Measurements from ENCODE around the gene FFAR1. TPM values are rescaled to one million over a fixed set of nuclear protein-coding genes. Genes with fewer than 3 reads are reported as not detected.

Gene FFAR1, protein sequence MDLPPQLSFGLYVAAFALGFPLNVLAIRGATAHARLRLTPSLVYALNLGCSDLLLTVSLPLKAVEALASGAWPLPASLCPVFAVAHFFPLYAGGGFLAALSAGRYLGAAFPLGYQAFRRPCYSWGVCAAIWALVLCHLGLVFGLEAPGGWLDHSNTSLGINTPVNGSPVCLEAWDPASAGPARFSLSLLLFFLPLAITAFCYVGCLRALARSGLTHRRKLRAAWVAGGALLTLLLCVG (N-terminal part only)
- total RNA-seq = under 1 TPM in 1 of 6 donors, not detected in 5; 0.17 TPM

DNA sequence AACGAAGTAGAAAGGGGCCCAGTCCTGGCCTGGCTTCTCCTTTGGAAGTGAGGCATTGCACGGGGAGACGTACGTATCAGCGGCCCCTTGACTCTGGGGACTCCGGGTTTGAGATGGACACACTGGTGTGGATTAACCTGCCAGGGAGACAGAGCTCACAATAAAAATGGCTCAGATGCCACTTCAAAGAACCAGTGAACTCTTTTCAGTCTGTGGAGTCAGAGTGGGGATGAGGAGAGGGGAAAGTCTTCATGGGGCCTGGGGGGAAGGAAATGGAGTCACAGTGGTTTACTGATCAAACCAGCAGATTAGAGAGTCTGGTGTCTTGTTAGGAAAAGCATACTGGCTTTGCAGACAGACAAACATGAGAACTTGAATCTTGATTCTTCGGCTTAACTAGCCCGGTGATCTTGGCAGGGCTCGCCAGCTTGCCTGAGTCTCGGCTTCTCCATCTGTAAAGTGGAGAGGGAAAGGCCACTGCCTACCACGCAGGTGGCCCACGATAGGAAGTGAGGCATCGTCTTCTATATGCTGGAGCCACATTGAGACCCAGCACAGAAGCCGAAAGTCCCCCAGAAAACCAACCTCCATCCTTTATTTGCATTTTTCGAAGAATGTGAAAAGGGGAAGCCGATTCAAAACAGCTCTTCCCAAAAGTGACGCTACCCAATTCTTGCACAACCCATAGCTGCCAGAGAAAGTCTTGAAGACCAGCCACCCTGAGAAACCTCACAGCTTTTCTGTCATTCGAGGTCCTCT lies at the start of gene FFAR1:
FFAR1 (plus strand) TSS at position 732 of the 759 bp plus-strand sequence. CDS start 3,650 bp downstream, outside the sequence.
- Histone ChIP-seq H3K4me3 (no peak within 1 kb of the TSS), H3K9me3 (no peaks in the 10 kb centered on the region), H3K4me1 (peaks cover 0 to 18% (median 11%) of the 10 kb centered on the region in 4 donors), H3K27me3 (no peaks in the 10 kb centered on the region), H3K36me3 (no peaks in the 10 kb centered on the region), H3K27ac (peak within 1 kb of the TSS; percentile 55 to 63 (median 60))
- ATAC-seq (ENCODE audit: low FRiP score in 2 of 2) (peak in 1 of 2 donors; percentile 44), DNase-seq (peak in 1 of 2 donors; percentile 48)
- WGBS, 2 donors = 46 to 54% methylated on average over 18 of the region's 18 CpGs
- TF ChIP-seq POLR2AphosphoS5 (IDR thresholded peaks at IDR 0.05) (no peak), POLR2A (IDR thresholded peaks at IDR 0.05) (no peak), EP300 (IDR thresholded peaks at IDR 0.05) (no peak)
- TF ChIP-seq, protein P1, sequence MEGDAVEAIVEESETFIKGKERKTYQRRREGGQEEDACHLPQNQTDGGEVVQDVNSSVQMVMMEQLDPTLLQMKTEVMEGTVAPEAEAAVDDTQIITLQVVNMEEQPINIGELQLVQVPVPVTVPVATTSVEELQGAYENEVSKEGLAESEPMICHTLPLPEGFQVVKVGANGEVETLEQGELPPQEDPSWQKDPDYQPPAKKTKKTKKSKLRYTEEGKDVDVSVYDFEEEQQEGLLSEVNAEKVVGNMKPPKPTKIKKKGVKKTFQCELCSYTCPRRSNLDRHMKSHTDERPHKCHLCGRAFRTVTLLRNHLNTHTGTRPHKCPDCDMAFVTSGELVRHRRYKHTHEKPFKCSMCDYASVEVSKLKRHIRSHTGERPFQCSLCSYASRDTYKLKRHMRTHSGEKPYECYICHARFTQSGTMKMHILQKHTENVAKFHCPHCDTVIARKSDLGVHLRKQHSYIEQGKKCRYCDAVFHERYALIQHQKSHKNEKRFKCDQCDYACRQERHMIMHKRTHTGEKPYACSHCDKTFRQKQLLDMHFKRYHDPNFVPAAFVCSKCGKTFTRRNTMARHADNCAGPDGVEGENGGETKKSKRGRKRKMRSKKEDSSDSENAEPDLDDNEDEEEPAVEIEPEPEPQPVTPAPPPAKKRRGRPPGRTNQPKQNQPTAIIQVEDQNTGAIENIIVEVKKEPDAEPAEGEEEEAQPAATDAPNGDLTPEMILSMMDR (IDR thresholded peaks at IDR 0.05) = no peak

GRCh38 chr19:35297922-35298321 lies 49.8 kb upstream of the FFAR1 start:
- TF ChIP-seq EP300 (IDR thresholded peaks at IDR 0.05) (no peak), POLR2AphosphoS5 (IDR thresholded peaks at IDR 0.05) (no peak), POLR2A (IDR thresholded peaks at IDR 0.05) (no peak)
- TF ChIP-seq, protein P1 (IDR thresholded peaks at IDR 0.05) = no peak
- H3K27me3 ChIP-seq = no peaks in the 10 kb centered on the region
- H3K4me3 ChIP-seq = no peak overlapping the region
- ATAC-seq (ENCODE audit: low FRiP score in 2 of 2) = no peak
- H3K4me1 ChIP-seq = peaks cover 0 to 3% (median 0%) of the 10 kb centered on the region in 4 donors
- no peaks in the 10 kb centered on the region for H3K36me3 ChIP-seq
- WGBS, 2 donors = 88 to 98% methylated on average over 2 of the region's 2 CpGs
- no peaks in the 10 kb centered on the region for H3K9me3 ChIP-seq
- no peak for DNase-seq
- H3K27ac ChIP-seq = no peak overlapping the region

DNA sequence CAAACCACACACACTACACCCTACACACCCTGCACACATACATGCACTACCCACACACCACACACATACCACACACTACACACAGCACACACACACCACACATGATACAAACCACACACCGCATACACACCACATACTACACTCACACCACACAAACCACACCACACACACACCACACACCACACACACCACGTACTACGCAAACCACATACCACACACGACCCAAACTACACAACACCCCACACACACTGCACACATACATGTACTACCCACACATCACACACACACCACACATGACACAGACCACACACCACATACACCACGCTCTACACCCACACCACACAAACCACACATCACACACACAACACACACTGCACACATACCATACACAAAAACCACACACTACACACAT lies 49.1 kb upstream of the FFAR1 start:
- WGBS, 2 donors = 97 to 98% methylated on average over 5 of the region's 5 CpGs

DNA sequence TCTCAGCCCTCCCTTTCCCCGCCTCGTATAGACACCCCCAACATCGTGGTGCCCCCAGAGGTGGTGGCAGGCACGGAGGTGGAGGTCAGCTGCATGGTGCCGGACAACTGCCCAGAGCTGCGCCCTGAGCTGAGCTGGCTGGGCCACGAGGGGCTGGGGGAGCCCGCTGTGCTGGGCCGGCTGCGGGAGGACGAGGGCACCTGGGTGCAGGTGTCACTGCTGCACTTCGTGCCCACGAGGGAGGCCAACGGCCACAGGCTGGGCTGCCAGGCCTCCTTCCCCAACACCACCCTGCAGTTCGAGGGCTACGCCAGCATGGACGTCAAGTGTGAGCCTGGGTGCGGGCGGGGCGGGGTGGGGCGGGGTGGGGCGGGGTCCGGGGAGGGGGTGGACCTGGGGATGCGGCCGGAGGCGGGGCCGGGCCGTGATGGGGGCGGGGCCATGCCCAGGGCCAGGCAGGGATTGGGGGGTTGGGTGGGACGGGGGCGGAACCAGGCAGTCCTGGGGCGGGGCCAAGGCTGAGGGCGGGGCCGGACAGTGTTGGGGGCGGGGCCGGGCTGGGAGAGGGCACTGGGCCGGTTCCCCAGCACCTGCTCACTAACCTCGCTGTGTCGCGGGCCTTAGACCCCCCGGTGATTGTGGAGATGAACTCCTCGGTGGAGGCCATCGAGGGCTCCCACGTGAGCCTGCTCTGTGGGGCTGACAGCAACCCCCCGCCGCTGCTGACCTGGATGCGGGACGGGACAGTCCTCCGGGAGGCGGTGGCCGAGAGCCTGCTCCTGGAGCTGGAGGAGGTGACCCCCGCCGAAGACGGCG lies 48.0 kb upstream of the FFAR1 start:
- WGBS, 2 donors = 66 to 72% methylated on average over 4 to 27 of the region's 55 CpGs
- TF ChIP-seq POLR2A (IDR thresholded peaks at IDR 0.05) (no peak), POLR2AphosphoS5 (IDR thresholded peaks at IDR 0.05) (no peak), EP300 (IDR thresholded peaks at IDR 0.05) (no peak)
- TF ChIP-seq, protein P1 (IDR thresholded peaks at IDR 0.05) = no peak
- Histone ChIP-seq H3K4me3 (no peak overlapping the region), H3K36me3 (no peaks in the 10 kb centered on the region), H3K27me3 (no peaks in the 10 kb centered on the region), H3K4me1 (peaks cover 0 to 3% (median 0%) of the 10 kb centered on the region in 4 donors), H3K9me3 (no peaks in the 10 kb centered on the region), H3K27ac (no peak overlapping the region)
- ATAC-seq (ENCODE audit: low FRiP score in 2 of 2) (peak in 1 of 2 donors; percentile 25), DNase-seq (peak in 1 of 2 donors; percentile 81)

More for the DNA sequence above, 49.1 kb upstream of the FFAR1 start:
- ATAC-seq (ENCODE audit: low FRiP score in 2 of 2) (no peak), DNase-seq (no peak)
- no peaks in the 10 kb centered on the region for H3K27me3 ChIP-seq
- peaks cover 0 to 3% (median 0%) of the 10 kb centered on the region in 4 donors for H3K4me1 ChIP-seq
- H3K9me3 ChIP-seq = no peaks in the 10 kb centered on the region
- TF ChIP-seq POLR2AphosphoS5 (IDR thresholded peaks at IDR 0.05) (no peak), EP300 (IDR thresholded peaks at IDR 0.05) (no peak), POLR2A (IDR thresholded peaks at IDR 0.05) (no peak)
- TF ChIP-seq, protein P1 (IDR thresholded peaks at IDR 0.05) = no peak
- no peaks in the 10 kb centered on the region for H3K36me3 ChIP-seq
- no peak overlapping the region for H3K4me3 ChIP-seq
- H3K27ac ChIP-seq = no peak overlapping the region

Data from upper lobe of left lung (tissue), 6 donors.